Suprapubic skin (tissue), 4 donors: ENCODE results near the gene SHROOM3. TPM values are rescaled to one million over a fixed set of nuclear protein-coding genes. Genes with fewer than 3 reads are reported as not detected.
A peak's percentile ranks its signal among the peaks of the same experiment; 100 is the strongest.

Experiments
- DNase-seq, 2 donors: peaks; one replicate each; pipeline ENCODE4 v3.0.0-alpha.2; 2019; ENCODE audit warnings: low spot score in 2 of 2
- H3K27ac ChIP-seq: fragments of 200-600 bp; sonication (generic); one replicate; pipeline ENCODE4 v1.5.1; 2019
- H3K27me3 ChIP-seq: fragments of 200-600 bp; sonication (generic); one replicate; pipeline ENCODE4 v1.5.1; 2019
- H3K36me3 ChIP-seq: fragments of 200-600 bp; sonication (generic); one replicate; pipeline ENCODE4 v1.5.1; 2019
- H3K4me1 ChIP-seq: fragments of 200-600 bp; sonication (generic); one replicate; pipeline ENCODE4 v1.5.1; 2019
- H3K4me3 ChIP-seq: fragments of 200-600 bp; sonication (generic); one replicate; pipeline ENCODE4 v1.5.1; 2019; ENCODE audit warnings: mild to moderate bottlenecking
- H3K9me3 ChIP-seq: fragments of 200-600 bp; sonication (generic); one replicate; pipeline ENCODE4 v1.5.1; 2019
- EP300 ChIP-seq: sonication (generic); formaldehyde crosslinking; IDR thresholded peaks from one replicate; pipeline ENCODE4 v1.6.1; 2017; ENCODE audit warnings: antibody characterized with exemption
- POLR2A ChIP-seq, 2 donors: fragments of 450-650 bp; IDR thresholded peaks; one replicate each; pipeline ENCODE4 v1.6.1; 2017; ENCODE audit warnings: antibody characterized with exemption in 2 of 2, mild to moderate bottlenecking in 2 of 2, moderate library complexity in 2 of 2
- POLR2AphosphoS5 ChIP-seq, 3 donors: sonication (generic); formaldehyde crosslinking; IDR thresholded peaks; one replicate each; pipeline ENCODE4 v1.6.1; 2017; ENCODE audit warnings: antibody characterized with exemption in 3 of 3
- WGBS: methylation state at CpG from one replicate; pipeline ENCODE4 v1.1.5; 2018; 5-methylcytosine and 5-hydroxymethylcytosine counted together
- total RNA-seq, 4 donors: library from RNA; depleted of rRNA; stranded (reverse); fragments of >200 nt; gene quantifications; one replicate each; pipeline ENCODE4 v1.1.0, GENCODE V29; 2016
- TF ChIP-seq, protein P1 (sequence below), 2 donors: fragments of 200-600 bp in 1 of 2; fragments of 450-650 bp in 1 of 2; sonication (generic) in 1 of 2; IDR thresholded peaks; one replicate each; pipeline ENCODE4 v1.5.1; 2016 to 2019; ENCODE audit warnings: antibody characterized with exemption in 2 of 2, mild to moderate bottlenecking in 1 of 2, moderate library complexity in 1 of 2

Gene SHROOM3
- total RNA-seq, 4 donors from 2014 or later = 25.7 to 41.4 (median 29.8) TPM

DNA sequence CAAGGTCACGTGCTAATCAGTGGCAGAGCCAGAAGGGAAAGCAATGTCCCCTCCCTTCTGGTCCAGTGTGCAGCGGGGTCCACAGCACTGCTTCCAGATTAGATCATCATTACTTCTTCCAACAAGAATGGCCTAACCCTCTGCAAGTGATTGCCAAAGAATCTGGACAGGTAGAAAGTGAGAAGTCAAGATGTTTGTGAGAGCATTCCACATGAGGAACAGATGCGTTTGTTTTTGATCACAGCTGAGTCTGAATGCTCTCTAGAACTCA is 147.7 kb downstream of the SHROOM3 start:
- TF ChIP-seq POLR2A (IDR thresholded peaks at IDR 0.05) = no peak
- TF ChIP-seq, protein P1, sequence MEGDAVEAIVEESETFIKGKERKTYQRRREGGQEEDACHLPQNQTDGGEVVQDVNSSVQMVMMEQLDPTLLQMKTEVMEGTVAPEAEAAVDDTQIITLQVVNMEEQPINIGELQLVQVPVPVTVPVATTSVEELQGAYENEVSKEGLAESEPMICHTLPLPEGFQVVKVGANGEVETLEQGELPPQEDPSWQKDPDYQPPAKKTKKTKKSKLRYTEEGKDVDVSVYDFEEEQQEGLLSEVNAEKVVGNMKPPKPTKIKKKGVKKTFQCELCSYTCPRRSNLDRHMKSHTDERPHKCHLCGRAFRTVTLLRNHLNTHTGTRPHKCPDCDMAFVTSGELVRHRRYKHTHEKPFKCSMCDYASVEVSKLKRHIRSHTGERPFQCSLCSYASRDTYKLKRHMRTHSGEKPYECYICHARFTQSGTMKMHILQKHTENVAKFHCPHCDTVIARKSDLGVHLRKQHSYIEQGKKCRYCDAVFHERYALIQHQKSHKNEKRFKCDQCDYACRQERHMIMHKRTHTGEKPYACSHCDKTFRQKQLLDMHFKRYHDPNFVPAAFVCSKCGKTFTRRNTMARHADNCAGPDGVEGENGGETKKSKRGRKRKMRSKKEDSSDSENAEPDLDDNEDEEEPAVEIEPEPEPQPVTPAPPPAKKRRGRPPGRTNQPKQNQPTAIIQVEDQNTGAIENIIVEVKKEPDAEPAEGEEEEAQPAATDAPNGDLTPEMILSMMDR (IDR thresholded peaks at IDR 0.05) = no peak
- no peak for TF ChIP-seq EP300
- no peak for TF ChIP-seq POLR2AphosphoS5 (IDR thresholded peaks at IDR 0.05)
- no peak for DNase-seq
- no peaks in the 10 kb centered on the region for H3K9me3 ChIP-seq
- peaks cover 6% of the 10 kb centered on the region for H3K27me3 ChIP-seq
- WGBS = 92% methylated on average over 3 of the region's 3 CpGs
- H3K36me3 ChIP-seq = no peaks in the 10 kb centered on the region
- no peak overlapping the region for H3K4me3 ChIP-seq
- H3K4me1 ChIP-seq = peaks cover 9% of the 10 kb centered on the region
- no peak overlapping the region for H3K27ac ChIP-seq

DNA sequence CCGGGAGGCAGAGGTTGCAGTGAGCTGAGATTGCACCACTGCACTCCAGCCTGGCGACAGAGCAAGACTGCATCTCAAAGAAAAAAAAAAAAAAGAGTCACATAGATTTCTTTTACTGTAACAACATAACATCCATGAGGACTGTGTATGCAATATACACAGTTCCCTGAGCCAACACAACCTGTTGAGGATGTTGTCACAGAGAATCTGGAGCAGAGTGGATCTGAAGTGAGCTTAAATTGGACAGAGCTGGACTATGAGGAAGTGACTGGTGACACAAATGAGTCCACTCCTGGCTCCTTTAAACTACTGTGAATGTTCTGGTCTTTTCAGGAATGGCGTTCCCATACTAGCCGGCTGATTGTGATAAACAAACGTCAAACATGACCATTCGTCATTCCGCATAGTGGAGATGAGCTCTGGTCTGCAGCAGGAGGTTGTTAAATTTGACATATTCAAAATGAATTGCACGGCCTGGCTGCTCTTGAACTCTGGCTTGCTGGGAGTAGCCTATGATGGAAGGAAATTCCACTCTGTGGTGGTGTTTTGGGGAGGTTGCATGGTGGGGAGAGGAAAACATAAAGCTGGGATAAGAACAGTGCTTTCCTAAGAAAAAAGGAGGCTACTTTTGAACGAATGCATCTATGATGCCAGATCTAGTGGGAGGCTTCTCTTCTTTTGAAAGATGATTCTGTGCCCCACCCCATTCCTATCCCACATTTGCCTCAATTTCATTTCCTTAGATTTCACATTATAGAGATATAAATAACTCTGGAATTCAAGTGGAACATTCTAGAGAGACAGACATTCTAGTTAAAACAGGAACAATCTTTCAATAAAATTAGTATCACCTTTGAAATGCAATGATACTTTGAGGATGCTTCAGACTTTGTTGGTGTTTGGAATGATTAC is 149.5 kb downstream of the SHROOM3 start:
- TF ChIP-seq POLR2AphosphoS5 (IDR thresholded peaks at IDR 0.05) = no peak
- no peak for TF ChIP-seq EP300
- TF ChIP-seq POLR2A (IDR thresholded peaks at IDR 0.05) = no peak
- TF ChIP-seq, protein P1 (IDR thresholded peaks at IDR 0.05) = no peak
- no peak overlapping the region for H3K4me3 ChIP-seq
- H3K9me3 ChIP-seq = no peaks in the 10 kb centered on the region
- 79% methylated on average over 9 of the region's 9 CpGs for WGBS
- H3K27ac ChIP-seq = no peak overlapping the region
- peaks cover 10% of the 10 kb centered on the region for H3K4me1 ChIP-seq
- no peak for DNase-seq
- H3K27me3 ChIP-seq = peaks cover 10% of the 10 kb centered on the region
- no peaks in the 10 kb centered on the region for H3K36me3 ChIP-seq

DNA sequence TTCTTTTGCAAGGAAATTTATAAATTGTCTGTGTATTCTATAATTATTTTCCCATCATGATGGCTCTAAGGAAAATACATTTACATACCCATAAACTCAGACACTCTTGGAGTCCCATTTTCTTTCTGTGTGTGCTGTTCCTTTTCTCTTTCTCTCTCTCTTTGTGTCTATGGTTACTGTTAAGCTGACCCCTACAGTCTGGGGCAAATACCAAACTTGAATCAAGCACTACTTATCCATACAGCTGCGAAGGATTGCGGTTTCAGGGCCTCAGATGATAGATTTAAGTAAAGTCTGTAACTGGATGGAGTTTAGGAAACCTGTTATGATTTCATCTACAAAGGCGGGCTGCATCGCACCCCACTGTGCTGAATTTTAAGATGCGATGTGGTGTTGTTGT is 150.2 kb downstream of the SHROOM3 start:
- 92% methylated on average over 5 of the region's 5 CpGs for WGBS

DNA sequence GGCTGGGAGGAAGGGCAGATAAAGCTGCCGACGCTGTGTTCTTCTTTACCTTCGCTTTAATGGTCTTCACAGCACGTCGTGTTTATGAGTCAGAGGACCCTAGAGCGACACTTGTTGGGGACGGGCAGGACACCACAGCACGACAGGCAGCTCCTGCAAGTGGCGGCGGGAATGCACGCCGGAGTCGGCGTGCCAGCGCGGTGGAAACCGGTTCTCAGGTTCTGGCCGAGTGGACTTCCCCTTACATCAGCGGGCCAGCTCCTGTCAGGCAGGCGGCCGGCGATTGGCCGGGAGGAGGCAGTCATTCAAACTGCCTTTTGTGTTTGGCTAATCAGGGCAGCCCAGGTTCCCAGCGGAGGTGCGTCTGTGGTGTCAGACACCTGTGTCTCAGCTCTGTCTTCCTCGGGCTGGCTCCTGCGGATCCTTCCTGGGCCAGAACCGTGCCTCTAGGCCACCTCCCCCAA is 150.9 kb downstream of the SHROOM3 start:
- peak; percentile 74 to 88 for DNase-seq
- peak overlapping the region; percentile 38 for H3K27ac ChIP-seq
- H3K36me3 ChIP-seq = no peaks in the 10 kb centered on the region
- TF ChIP-seq POLR2A (IDR thresholded peaks at IDR 0.05) (no peak), EP300 (no peak), POLR2AphosphoS5 (IDR thresholded peaks at IDR 0.05) (no peak)
- TF ChIP-seq, protein P1 (IDR thresholded peaks at IDR 0.05) = no peak
- no peaks in the 10 kb centered on the region for H3K9me3 ChIP-seq
- peaks cover 10% of the 10 kb centered on the region for H3K27me3 ChIP-seq
- H3K4me1 ChIP-seq = peaks cover 16% of the 10 kb centered on the region
- 15% methylated on average over 12 of the region's 28 CpGs for WGBS
- H3K4me3 ChIP-seq = peak overlapping the region; percentile 39

More for the DNA sequence above, 150.2 kb downstream of the SHROOM3 start:
- Histone ChIP-seq H3K36me3 (no peaks in the 10 kb centered on the region), H3K27ac (no peak overlapping the region), H3K27me3 (peaks cover 10% of the 10 kb centered on the region), H3K4me1 (peaks cover 16% of the 10 kb centered on the region), H3K4me3 (no peak overlapping the region), H3K9me3 (no peaks in the 10 kb centered on the region)
- no peak for DNase-seq
- TF ChIP-seq, protein P1 (IDR thresholded peaks at IDR 0.05) = no peak
- TF ChIP-seq POLR2AphosphoS5 (IDR thresholded peaks at IDR 0.05) (no peak), EP300 (no peak), POLR2A (IDR thresholded peaks at IDR 0.05) (no peak)

DNA sequence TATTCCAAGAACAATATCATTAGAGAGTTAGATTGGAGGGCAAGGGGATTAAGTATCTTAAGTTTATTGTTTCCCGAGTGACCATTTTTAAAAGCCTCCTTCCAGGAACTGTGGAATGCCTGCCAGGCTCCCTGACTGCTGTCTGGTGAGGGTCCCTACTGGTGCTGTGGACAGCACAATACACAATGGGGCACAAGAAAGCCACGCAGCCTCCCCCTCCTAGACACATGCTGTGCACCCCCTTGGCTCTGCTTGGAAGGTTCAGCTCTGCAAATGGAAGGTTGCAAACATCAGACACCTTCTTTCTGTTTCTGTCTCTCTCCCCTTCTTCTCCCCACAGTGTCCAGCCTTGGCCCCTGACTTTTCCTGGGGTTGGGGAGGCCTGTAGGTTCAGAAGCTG is 153.2 kb downstream of the SHROOM3 start:
- Histone ChIP-seq H3K4me3 (no peak overlapping the region), H3K27me3 (peaks cover 10% of the 10 kb centered on the region), H3K36me3 (no peaks in the 10 kb centered on the region), H3K27ac (no peak overlapping the region), H3K9me3 (no peaks in the 10 kb centered on the region), H3K4me1 (peaks cover 16% of the 10 kb centered on the region)
- WGBS = 87% methylated on average over 2 of the region's 2 CpGs
- DNase-seq = no peak
- TF ChIP-seq, protein P1 (IDR thresholded peaks at IDR 0.05) = no peak
- no peak for TF ChIP-seq EP300
- TF ChIP-seq POLR2A (IDR thresholded peaks at IDR 0.05) = no peak
- no peak for TF ChIP-seq POLR2AphosphoS5 (IDR thresholded peaks at IDR 0.05)
